ENCODE results near the gene NFIX. TPM values are rescaled to one million over a fixed set of nuclear protein-coding genes. Genes with fewer than 3 reads are reported as not detected.

The NFIX gene
- total RNA-seq, 1 experiment from 2014 or later: 13.9 TPM

- DNase-seq (ENCODE audit: low read depth): peak; percentile 64
Measured at GRCh38 chr19:13055213-13056051, 60.2 kb downstream of the NFIX start.

- DNase-seq (ENCODE audit: low read depth): no peak
Measured at GRCh38 chr19:13056052-13056660, 60.9 kb downstream of the NFIX start.

DNA sequence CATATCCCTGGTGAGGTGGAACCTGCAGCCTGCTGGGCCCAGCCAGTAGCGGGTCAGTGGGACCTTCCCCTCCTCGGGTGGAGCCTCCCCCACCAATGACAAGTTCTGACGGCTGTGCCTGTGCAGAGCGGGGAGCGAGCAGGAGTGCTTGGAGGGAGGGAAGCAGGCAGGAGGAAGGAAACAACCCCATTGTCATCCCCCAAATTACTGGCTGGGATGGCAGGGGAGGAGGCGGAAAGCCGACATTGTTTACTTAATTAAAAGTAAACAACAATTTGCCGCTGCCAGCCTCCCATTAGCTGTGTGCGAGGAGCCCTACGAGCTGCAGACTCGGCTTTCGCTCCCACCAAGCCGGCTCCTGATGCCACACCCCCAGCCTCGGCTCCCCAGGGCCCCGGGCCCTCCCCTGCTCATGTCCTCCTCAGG, 61.9 kb downstream of the NFIX start:
- DNase-seq (ENCODE audit: low read depth): no peak

- no peak for DNase-seq (ENCODE audit: low read depth)
Measured at GRCh38 chr19:13057744-13058143, 62.5 kb downstream of the NFIX start.

- DNase-seq (ENCODE audit: low read depth): no peak
Measured at GRCh38 chr19:13058951-13059660, 63.8 kb downstream of the NFIX start.

- DNase-seq (ENCODE audit: low read depth): no peak
Measured at GRCh38 chr19:13060233-13060963, 65.1 kb downstream of the NFIX start.

DNA sequence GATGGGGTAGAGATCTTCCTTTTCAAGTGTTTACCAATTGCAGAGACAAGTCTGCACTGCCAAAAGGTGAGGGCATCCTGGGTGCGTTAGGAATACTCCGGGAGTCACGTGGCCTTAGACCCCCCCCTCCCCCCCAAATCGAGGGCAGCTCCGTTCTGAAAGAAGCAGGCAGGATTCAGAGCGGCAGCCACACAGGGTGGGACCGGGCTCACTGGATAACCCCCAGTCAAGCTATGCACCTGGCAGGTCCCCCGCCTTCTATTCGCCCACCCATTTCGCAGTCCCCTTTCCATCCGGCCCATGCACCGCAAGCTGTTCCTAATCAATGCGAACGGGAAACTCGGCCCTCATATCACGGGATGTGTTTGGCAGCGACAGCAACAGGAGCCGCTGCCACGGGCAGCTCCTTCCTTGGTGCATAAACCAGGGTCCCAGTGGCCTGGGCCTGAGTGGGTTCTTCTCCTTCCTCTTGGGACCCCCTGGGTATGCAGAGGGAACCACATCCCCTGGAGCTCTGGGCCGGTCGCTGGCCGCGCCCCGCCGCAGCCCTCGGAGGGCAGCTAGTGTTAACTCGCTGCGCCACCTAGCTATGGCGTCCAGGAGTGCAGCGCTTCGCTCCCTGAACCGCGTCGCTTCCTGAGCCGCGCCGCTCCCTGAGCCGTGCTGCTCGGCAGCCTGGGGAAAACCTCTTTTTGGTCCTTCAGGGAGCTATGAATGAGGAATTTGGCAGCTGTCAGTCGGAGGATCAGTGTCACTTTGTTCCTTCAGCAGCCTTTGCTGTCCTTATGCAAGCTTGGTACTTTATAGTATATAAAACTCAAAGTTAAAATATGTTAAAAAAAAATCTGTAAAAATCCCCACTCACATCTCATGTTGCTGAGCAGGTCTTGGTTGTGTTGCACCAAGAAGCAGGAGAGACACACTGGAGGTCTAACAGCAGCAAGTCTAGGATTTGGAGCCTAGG, 66.0 kb downstream of the NFIX start:
- peak; percentile 54 for DNase-seq (ENCODE audit: low read depth)

GRCh38 chr19:13062317-13062716, 67.0 kb downstream of the NFIX start:
- no peak for DNase-seq (ENCODE audit: low read depth)

GRCh38 chr19:13063461-13064091, 68.3 kb downstream of the NFIX start:
- DNase-seq (ENCODE audit: low read depth): peak; percentile 34

DNA sequence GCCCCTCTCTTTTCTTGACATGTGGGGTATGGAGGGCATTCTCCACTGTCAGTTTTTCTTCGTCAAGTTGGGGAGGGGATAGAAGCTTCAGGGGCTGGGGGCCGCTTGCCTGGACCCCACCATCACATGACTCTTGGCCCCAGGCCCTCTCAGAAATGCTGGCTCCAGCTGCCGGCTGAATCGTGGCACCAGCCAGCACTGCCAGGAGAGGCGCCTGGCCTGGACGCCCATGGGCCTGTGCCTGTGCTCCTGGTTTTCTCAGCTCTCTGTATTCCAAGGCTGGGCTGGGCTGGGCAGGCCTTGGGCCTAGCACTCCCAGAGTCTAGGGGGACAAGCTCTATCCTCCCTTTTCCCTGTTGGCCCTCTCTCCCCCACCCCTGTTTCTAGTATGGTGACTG, 68.8 kb downstream of the NFIX start:
- DNase-seq (ENCODE audit: low read depth): no peak

- no peak for DNase-seq (ENCODE audit: low read depth)
Measured at GRCh38 chr19:13066226-13066625, 71.0 kb downstream of the NFIX start.

- no peak for DNase-seq (ENCODE audit: low read depth)
Measured at GRCh38 chr19:13066933-13067807, 71.9 kb downstream of the NFIX start.

- no peak for DNase-seq (ENCODE audit: low read depth)
Measured at GRCh38 chr19:13068085-13068846, 73.0 kb downstream of the NFIX start.

GRCh38 chr19:13069415-13070359, 74.4 kb downstream of the NFIX start:
- DNase-seq (ENCODE audit: low read depth): no peak

GRCh38 chr19:13070425-13071140, 75.3 kb downstream of the NFIX start:
- DNase-seq (ENCODE audit: low read depth): no peak

GRCh38 chr19:13071444-13072187, 76.3 kb downstream of the NFIX start:
- no peak for DNase-seq (ENCODE audit: low read depth)
